GM12872 (cell line): ENCODE results near the gene KLHDC1.

ENCODE experiments used
- TF ChIP-seq, protein P1 (sequence below): IDR thresholded peaks from 3 replicates; pipeline ENCODE4 v1.5.1; 2011; ENCODE audit warnings: low read depth, mild to moderate bottlenecking, low read length, moderate library complexity; ENCODE audit not compliant: insufficient read depth

Gene KLHDC1

GRCh38 chr14:49703965-49704364 is 11.0 kb downstream of the KLHDC1 start:
- TF ChIP-seq, protein P1, sequence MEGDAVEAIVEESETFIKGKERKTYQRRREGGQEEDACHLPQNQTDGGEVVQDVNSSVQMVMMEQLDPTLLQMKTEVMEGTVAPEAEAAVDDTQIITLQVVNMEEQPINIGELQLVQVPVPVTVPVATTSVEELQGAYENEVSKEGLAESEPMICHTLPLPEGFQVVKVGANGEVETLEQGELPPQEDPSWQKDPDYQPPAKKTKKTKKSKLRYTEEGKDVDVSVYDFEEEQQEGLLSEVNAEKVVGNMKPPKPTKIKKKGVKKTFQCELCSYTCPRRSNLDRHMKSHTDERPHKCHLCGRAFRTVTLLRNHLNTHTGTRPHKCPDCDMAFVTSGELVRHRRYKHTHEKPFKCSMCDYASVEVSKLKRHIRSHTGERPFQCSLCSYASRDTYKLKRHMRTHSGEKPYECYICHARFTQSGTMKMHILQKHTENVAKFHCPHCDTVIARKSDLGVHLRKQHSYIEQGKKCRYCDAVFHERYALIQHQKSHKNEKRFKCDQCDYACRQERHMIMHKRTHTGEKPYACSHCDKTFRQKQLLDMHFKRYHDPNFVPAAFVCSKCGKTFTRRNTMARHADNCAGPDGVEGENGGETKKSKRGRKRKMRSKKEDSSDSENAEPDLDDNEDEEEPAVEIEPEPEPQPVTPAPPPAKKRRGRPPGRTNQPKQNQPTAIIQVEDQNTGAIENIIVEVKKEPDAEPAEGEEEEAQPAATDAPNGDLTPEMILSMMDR: no peak

DNA sequence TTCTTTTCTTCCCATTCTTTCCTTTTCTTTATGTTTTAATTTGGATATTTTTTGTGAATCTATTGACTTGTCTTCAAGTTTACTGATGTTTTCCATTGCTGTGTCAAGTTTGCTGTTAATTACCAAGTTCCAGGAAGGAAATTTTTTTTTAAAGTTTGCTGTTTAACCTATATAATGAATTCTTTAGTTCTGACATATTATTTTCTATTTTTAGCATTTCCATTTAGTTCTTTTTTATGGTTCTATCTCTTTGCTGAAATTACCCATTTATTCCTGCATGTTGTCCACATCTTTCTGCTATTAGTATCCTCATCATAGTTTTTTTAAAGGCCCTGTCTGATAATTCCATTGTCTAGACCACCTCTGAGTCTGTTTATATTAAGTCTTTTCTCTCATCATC is 27.8 kb downstream of the KLHDC1 start:
- TF ChIP-seq, protein P1: no peak

DNA sequence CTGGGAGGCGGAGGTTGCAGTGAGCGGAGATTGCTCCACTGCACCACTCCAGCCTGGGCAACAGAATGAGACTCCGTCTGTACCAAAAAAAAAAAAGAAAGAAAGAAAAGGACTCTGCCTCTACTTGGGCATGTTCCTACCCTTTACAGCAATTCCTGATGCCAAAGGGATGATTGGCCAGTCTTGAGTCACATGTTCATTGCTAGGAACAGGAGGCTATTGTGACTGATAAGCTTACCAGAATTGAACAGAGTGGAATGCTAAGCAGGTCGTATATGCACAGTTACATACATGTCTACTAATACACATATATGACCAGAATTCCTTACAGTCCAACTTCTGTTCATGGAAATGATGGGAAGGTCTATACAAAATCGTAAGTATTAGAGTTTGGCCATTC is 34.3 kb downstream of the KLHDC1 start:
- TF ChIP-seq, protein P1: no peak

DNA sequence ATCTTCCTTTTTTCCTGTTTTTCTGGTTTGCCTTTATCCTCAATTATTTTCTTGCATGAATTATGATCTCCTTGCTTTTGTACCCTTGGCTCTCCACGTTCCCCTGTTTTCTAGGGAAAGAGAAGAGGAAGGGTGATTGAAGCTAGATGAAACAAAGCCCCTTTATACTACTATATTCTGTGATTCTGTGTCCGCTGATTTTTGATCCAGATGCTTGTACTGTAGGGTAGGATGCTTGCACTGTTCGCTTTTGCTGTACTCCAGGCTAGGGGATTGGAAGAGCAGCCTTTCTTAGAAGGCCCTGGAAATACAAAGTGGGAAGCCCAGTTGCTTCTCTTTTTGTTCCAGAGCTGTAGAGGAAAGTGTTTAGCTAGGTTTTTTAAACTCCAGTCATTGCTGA is 40.0 kb downstream of the KLHDC1 start:
- TF ChIP-seq, protein P1: no peak

GRCh38 chr14:49733836-49734235 is 40.9 kb downstream of the KLHDC1 start:
- TF ChIP-seq, protein P1: no peak

- TF ChIP-seq, protein P1: no peak
These were observed 52.3 kb downstream of the KLHDC1 start for GRCh38 chr14:49745191-49745590.

GRCh38 chr14:49754570-49755097 is 61.7 kb downstream of the KLHDC1 start:
- TF ChIP-seq, protein P1: no peak

- TF ChIP-seq, protein P1: no peak
These were observed 62.5 kb downstream of the KLHDC1 start for GRCh38 chr14:49755378-49755777.
